HG02938 (cell line): ENCODE measurements around the gene ACOX1.

Experiments used
- ATAC-seq: cut with Tn5 transposase; IDR thresholded peaks from one replicate; pipeline ENCODE4 v1.9.1; 2021; ENCODE audit warnings: mild to moderate bottlenecking, moderate library complexity; ENCODE audit not compliant: unreplicated experiment

The ACOX1 gene

GRCh38 chr17:76008630-76009425 is 29.9 kb upstream of the ACOX1 start:
- no peak for ATAC-seq

GRCh38 chr17:76008208-76008607 is 29.2 kb upstream of the ACOX1 start:
- no peak for ATAC-seq

- no peak for ATAC-seq
Measured at GRCh38 chr17:76007850-76008165, 28.8 kb upstream of the ACOX1 start.

- ATAC-seq: no peak
Measured at GRCh38 chr17:76007131-76007849, 28.3 kb upstream of the ACOX1 start.

GRCh38 chr17:76005263-76006149 is 26.5 kb upstream of the ACOX1 start:
- ATAC-seq: no peak

GRCh38 chr17:76004750-76005262 is 25.8 kb upstream of the ACOX1 start:
- ATAC-seq: no peak

- no peak for ATAC-seq
Measured at GRCh38 chr17:76003915-76004314, 24.9 kb upstream of the ACOX1 start.

GRCh38 chr17:76002100-76002499 is 23.1 kb upstream of the ACOX1 start:
- no peak for ATAC-seq

GRCh38 chr17:76000755-76001521 is 22.0 kb upstream of the ACOX1 start, which contains the start of gene CDK3:
TSS of gene CDK3 (plus strand) at chr17:76000855. CDS start at chr17:76001426, 571 bp downstream.
- ATAC-seq: no peak

- no peak for ATAC-seq
Measured at GRCh38 chr17:76000016-76000754, 21.2 kb upstream of the ACOX1 start.

- no peak for ATAC-seq
Measured at GRCh38 chr17:75998327-75998795, 19.4 kb upstream of the ACOX1 start.

GRCh38 chr17:75996665-75997590 is 18.0 kb upstream of the ACOX1 start:
- no peak for ATAC-seq

- no peak for ATAC-seq
Measured at GRCh38 chr17:75995385-75995925, 16.5 kb upstream of the ACOX1 start.

- ATAC-seq: no peak
Measured at GRCh38 chr17:75994802-75995370, 15.9 kb upstream of the ACOX1 start.

GRCh38 chr17:75991396-75991795 is 12.4 kb upstream of the ACOX1 start:
- no peak for ATAC-seq

GRCh38 chr17:75987041-75987440 is 8.1 kb upstream of the ACOX1 start:
- ATAC-seq: no peak

- ATAC-seq: no peak
Measured at GRCh38 chr17:75985986-75986385, 7.0 kb upstream of the ACOX1 start.
